NT2/D1 (cell line): ENCODE results near the gene PTPRN.

Source experiments
- SUZ12 ChIP-seq: IDR thresholded peaks from 2 replicates; pipeline ENCODE4 v1.6.1; 2011; ENCODE audit not compliant: insufficient read length, insufficient read depth; ENCODE audit errors: extremely low read depth
- YY1 ChIP-seq: IDR thresholded peaks from 2 replicates; pipeline ENCODE4 v1.6.1; 2011; ENCODE audit not compliant: insufficient read length, insufficient read depth

GRCh38 chr2:219352448-219353023 lies 43.3 kb upstream of the PTPRN start:
- TF ChIP-seq YY1 (no peak), SUZ12 (no peak)
